ENCODE measurements around the gene ZNF71. TPM values are rescaled to one million over a fixed set of nuclear protein-coding genes. Genes with fewer than 3 reads are reported as not detected.
A peak's percentile ranks its signal among the peaks of the same experiment; 100 is the strongest.

The ZNF71 gene
- total RNA-seq, 6 donors from 2014 or later = 4.0 to 11.5 (median 7.4) TPM

- 81 to 90% methylated on average over 9 of the region's 9 CpGs for WGBS, 2 donors
- Histone ChIP-seq H3K36me3 (peaks cover 4 to 51% (median 34%) of the 10 kb centered on the region in 4 donors), H3K4me3 (no peak overlapping the region), H3K27me3 (no peaks in the 10 kb centered on the region), H3K27ac (no peak overlapping the region), H3K9me3 (peaks cover 6 to 83% (median 73%) of the 10 kb centered on the region in 4 donors), H3K4me1 (no peaks in the 10 kb centered on the region)
- no peak for TF ChIP-seq POLR2A (IDR thresholded peaks at IDR 0.05)
- TF ChIP-seq POLR2AphosphoS5 (IDR thresholded peaks at IDR 0.05) = no peak
- no peak for TF ChIP-seq CTCF (IDR thresholded peaks at IDR 0.05)
- TF ChIP-seq EP300 (IDR thresholded peaks at IDR 0.05) = no peak
- no peak for ATAC-seq (ENCODE audit: low FRiP score in 2 of 2)
- DNase-seq = no peak
Measured at GRCh38 chr19:56623006-56623405, 27.9 kb downstream of the ZNF71 start.

- Histone ChIP-seq H3K36me3 (peaks cover 4 to 47% (median 31%) of the 10 kb centered on the region in 4 donors), H3K27ac (no peak overlapping the region), H3K4me1 (no peaks in the 10 kb centered on the region), H3K27me3 (no peaks in the 10 kb centered on the region), H3K4me3 (no peak overlapping the region), H3K9me3 (peaks cover 14 to 84% (median 72%) of the 10 kb centered on the region in 4 donors)
- WGBS, 2 donors = 92 to 99% methylated on average over 4 to 9 of the region's 9 CpGs
- no peak for DNase-seq
- ATAC-seq (ENCODE audit: low FRiP score in 2 of 2) = no peak
- TF ChIP-seq POLR2AphosphoS5 (IDR thresholded peaks at IDR 0.05) (no peak), CTCF (IDR thresholded peaks at IDR 0.05) (no peak), POLR2A (IDR thresholded peaks at IDR 0.05) (no peak), EP300 (IDR thresholded peaks at IDR 0.05) (no peak)
Measured at GRCh38 chr19:56625708-56626107, 30.6 kb downstream of the ZNF71 start.

GRCh38 chr19:56633021-56633420 is 37.9 kb downstream of the ZNF71 start:
- Histone ChIP-seq H3K4me1 (no peaks in the 10 kb centered on the region), H3K36me3 (no peaks in the 10 kb centered on the region), H3K9me3 (peaks cover 7 to 68% (median 51%) of the 10 kb centered on the region in 4 donors), H3K4me3 (no peak overlapping the region), H3K27me3 (no peaks in the 10 kb centered on the region), H3K27ac (no peak overlapping the region)
- ATAC-seq (ENCODE audit: low FRiP score in 2 of 2) (no peak), DNase-seq (no peak)
- TF ChIP-seq CTCF (IDR thresholded peaks at IDR 0.05) (no peak), POLR2A (IDR thresholded peaks at IDR 0.05) (no peak), EP300 (IDR thresholded peaks at IDR 0.05) (no peak), POLR2AphosphoS5 (IDR thresholded peaks at IDR 0.05) (no peak)
- 10 to 21% methylated on average over 1 of the region's 1 CpG for WGBS, 2 donors

GRCh38 chr19:56637976-56638555 is 43.0 kb downstream of the ZNF71 start:
- no peak for TF ChIP-seq CTCF (IDR thresholded peaks at IDR 0.05)
- no peak for TF ChIP-seq EP300 (IDR thresholded peaks at IDR 0.05)
- TF ChIP-seq POLR2A (IDR thresholded peaks at IDR 0.05) = no peak
- TF ChIP-seq POLR2AphosphoS5 (IDR thresholded peaks at IDR 0.05) = no peak
- H3K9me3 ChIP-seq = peaks cover 0 to 42% (median 34%) of the 10 kb centered on the region in 4 donors

GRCh38 chr19:56639217-56639616 is 44.1 kb downstream of the ZNF71 start:
- Histone ChIP-seq H3K9me3 (peaks cover 0 to 36% (median 33%) of the 10 kb centered on the region in 4 donors), H3K4me3 (no peak overlapping the region), H3K27ac (no peak overlapping the region), H3K4me1 (no peaks in the 10 kb centered on the region), H3K27me3 (peaks cover 0 to 10% (median 5%) of the 10 kb centered on the region in 4 donors), H3K36me3 (no peaks in the 10 kb centered on the region)
- ATAC-seq (ENCODE audit: low FRiP score in 2 of 2) (no peak), DNase-seq (no peak)
- TF ChIP-seq CTCF (IDR thresholded peaks at IDR 0.05) = no peak
- no peak for TF ChIP-seq POLR2AphosphoS5 (IDR thresholded peaks at IDR 0.05)
- TF ChIP-seq EP300 (IDR thresholded peaks at IDR 0.05) = no peak
- no peak for TF ChIP-seq POLR2A (IDR thresholded peaks at IDR 0.05)
- 41 to 45% methylated on average over 7 of the region's 7 CpGs for WGBS, 2 donors

More at GRCh38 chr19:56637976-56638555, 43.0 kb downstream of the ZNF71 start:
- H3K27me3 ChIP-seq = peaks cover 0 to 5% (median 2%) of the 10 kb centered on the region in 4 donors
- H3K36me3 ChIP-seq = no peaks in the 10 kb centered on the region
- WGBS, 2 donors = 16 to 20% methylated on average over 11 to 21 of the region's 21 CpGs
- no peak overlapping the region for H3K27ac ChIP-seq
- peak; percentile 44 to 78 for ATAC-seq (ENCODE audit: low FRiP score in 2 of 2)
- peak in 1 of 2 donors; percentile 40 for DNase-seq
- H3K4me1 ChIP-seq = no peaks in the 10 kb centered on the region
- no peak overlapping the region for H3K4me3 ChIP-seq

All from upper lobe of left lung (tissue), 6 donors.